NCI-H1092 treated with DMSO at 0.1 percent for 48 hours (cell line): ENCODE measurements around the gene CSMD2.
A peak's percentile ranks its signal among the peaks of the same experiment; 100 is the strongest.

Source experiments
- DNase-seq: peaks from one replicate; lab custom pipeline; 2025; lab: John Stamatoyannopoulos, UW

The CSMD2 gene

DNA sequence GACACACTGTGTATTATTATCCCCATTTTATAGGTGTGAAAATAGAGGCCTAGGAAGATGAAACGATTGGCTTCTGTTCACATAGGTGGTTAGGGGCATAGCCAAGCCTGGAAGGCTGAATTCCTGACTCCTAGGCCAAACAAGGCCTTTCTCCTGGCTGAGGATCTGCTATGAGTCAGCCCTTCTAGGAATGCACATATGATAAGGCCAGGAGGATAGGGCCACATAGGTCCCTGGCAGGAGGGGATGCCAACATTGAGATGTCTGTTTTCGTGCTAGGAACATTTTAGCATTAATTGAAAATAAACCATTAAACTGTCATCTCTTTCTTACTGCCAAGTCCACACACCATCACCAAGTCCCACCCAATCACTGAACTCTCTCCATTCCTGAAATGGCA lies 9.2 kb downstream of the CSMD2 start:
- DNase-seq, result no peak

DNA sequence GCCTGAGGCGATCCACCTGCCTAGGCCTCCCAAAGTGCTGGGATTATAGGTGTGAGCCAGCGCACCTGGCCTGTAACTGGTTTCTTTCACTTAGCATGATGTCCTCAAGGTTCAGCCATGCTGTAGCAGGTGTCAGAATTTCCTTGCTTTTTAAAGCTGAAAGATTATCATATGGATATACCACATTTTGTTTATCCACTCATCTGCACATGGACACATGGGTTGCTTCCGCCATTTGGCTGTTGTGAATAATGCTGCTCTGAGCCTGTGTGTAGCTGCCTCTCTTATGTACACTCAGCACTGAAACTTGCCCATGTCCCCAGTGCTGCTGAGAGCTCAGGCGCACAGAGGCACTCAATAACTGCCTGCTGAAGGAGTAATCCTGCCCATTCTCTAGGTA lies 11.8 kb downstream of the CSMD2 start:
- DNase-seq, result no peak

DNA sequence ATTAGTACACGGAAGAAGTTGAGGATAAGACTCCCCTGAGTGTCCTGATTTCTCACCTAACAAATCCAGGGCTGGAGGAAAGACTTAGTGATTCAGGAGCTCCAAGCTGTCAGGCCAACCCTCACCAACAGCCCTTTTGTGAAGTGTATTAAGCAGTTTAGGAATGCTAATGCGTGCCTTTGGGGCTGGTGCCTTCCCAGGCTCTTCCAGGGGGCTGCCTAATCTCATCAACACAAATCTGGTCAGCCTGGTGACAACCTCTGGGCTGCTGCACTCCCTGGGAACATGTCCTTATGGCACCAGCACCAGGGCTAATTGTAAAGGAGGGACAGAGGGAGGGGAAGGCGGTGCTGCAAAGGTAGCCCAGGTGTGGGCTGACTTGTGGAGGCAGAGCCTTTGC lies 15.5 kb downstream of the CSMD2 start:
- no peak for DNase-seq

DNA sequence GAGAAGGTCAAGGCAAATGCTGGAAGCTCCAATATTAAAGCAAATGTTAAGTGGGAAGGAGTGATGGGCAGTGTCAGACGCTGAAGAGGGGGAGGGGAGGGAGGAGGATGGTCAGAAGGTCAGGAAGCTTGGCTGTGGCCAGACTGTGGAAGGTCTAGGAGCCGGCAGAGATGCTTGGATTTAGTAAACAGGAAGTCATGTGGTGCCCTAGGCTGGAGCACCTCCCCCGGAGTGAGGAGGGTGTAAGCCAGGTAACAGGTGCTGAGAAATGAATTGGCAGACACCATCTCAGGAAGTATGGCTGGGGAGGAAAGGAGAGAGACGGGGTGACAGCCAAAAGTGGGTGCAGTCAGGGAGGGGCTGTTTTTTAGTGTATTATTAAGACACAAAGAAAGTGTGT lies 17.7 kb downstream of the CSMD2 start:
- no peak for DNase-seq

GRCh38 chr1:34144766-34145165 lies 20.3 kb downstream of the CSMD2 start:
- no peak for DNase-seq

DNA sequence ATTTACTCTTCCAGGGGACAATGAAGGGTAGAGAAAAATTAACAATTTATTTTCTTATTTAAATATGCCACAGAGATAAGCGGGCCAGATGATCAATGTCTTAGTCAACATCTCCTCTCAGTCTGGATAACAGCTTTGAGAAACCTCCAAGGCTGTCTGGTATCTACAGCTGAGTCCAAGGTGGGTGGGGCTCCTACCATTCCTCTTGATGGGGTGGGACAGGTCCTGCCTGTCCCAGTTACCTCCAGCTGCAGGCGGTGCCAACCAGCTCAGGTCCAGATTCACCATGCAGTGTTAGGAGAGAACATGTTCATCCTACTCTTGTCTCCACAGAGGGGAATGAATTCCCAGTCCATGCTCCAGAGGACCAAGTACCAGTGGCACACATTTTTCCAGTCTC lies 21.1 kb downstream of the CSMD2 start:
- no peak for DNase-seq

DNA sequence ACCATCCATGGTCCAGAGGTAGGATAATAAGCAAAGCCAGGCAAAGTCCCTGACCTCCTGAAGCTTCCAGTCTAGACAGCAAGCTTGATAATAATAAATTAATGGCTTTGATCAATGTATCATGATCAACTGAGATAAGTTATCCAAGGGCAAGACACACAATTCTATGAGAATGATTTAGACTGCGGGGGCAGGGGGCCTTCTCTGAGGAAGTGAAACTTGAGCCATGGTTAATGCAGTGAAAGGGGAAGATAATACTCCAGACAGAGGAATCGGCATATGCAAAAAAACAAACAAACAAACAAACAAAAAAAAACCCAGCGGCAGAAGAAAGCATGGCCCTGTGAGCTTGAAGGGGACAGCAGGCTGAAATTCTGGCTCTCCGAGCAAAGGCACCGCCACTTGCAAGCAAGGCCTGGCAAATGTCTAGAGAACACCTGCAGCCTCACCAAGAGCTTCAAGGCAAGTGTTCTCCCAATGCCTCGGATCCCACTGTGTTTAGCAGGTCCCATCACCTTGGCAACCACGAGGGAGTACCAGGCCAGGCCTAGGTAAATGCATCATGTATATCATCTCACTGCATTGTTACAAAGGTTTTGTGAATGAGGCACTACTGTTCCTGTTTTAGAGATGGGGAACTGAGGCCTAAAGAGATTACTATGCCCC lies 24.9 kb downstream of the CSMD2 start:
- no peak for DNase-seq

- DNase-seq, result no peak
Measured at GRCh38 chr1:34137411-34137810, 27.6 kb downstream of the CSMD2 start.

DNA sequence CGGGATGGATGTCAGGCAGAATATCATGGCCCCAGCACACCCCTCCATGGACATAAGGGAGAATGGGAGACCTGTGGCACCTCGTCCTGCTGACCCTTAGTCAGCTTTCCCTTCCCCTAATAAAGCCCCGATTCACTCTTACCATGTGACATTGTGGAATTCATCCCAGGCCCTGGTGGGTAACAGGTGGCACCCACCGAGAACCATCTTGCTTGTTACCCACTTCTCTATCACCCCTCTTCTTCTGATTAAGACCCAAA lies 32.9 kb downstream of the CSMD2 start:
- no peak for DNase-seq

- no peak for DNase-seq
Measured at GRCh38 chr1:34131396-34132160, 33.5 kb downstream of the CSMD2 start.

GRCh38 chr1:34130306-34130705 lies 34.7 kb downstream of the CSMD2 start:
- no peak for DNase-seq

DNA sequence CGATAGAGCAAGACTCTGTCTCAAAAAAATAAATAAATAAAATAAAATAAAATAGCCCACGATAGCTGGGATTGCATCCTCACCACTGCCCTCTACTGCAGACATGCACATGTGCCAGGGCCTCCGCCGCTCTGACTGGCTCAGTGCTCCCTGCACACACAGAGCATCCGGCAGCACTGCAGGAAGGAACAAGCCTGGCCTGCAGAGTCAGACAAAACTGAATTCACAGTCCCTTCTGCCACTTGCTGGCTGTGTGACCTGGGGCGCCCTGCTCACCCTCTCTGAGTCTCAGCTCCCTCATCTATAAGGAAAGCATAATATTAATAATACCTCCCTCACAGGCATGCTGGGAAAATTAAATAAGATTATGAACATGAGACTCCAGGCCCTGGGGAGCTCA lies 35.4 kb downstream of the CSMD2 start:
- DNase-seq, result no peak

DNA sequence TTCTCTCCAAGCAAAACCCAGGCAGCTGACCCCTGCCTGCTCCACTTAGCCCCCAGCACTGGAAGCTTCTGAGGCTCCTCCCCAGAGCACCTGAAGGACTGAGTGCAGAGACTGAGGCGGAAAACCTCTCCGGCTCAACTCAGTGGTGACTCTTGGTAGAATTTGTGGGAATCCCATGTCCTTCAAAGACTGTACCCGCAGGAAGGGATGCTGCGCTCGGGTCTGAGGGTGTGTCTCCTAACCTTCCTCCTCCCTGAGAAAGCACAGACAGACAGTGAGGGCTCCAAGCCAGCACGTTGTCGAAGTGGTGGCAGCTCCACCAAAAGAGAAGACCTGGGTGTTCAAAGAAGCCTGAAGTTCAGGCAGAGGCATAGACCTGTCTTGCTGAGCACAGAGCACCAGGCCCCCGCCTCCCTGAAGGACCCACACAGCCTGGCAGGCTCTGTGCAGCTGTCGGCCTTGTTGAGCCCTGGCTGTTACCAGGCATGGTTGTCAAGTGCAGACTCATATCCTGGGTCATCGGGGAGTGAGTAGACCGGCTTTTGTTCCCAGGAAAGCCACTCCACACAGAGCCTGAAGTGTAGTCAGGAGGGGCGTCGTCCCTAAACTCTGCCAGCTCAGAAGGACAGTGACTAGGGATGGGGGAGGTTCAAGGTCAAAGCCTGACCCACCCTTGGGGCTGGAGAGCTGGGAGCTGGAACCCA lies 36.7 kb downstream of the CSMD2 start:
- DNase-seq, result no peak

GRCh38 chr1:34127006-34128000 lies 37.7 kb downstream of the CSMD2 start:
- no peak for DNase-seq

- no peak for DNase-seq
Measured at GRCh38 chr1:34126486-34126885, 38.5 kb downstream of the CSMD2 start.

- DNase-seq, result no peak
Measured at GRCh38 chr1:34125721-34126380, 39.2 kb downstream of the CSMD2 start.

- no peak for DNase-seq
Measured at GRCh38 chr1:34122080-34122932, 42.7 kb downstream of the CSMD2 start.

GRCh38 chr1:34115233-34115632 lies 49.8 kb downstream of the CSMD2 start:
- no peak for DNase-seq

- DNase-seq, result no peak
Measured at GRCh38 chr1:34113887-34114286, 51.1 kb downstream of the CSMD2 start.

DNA sequence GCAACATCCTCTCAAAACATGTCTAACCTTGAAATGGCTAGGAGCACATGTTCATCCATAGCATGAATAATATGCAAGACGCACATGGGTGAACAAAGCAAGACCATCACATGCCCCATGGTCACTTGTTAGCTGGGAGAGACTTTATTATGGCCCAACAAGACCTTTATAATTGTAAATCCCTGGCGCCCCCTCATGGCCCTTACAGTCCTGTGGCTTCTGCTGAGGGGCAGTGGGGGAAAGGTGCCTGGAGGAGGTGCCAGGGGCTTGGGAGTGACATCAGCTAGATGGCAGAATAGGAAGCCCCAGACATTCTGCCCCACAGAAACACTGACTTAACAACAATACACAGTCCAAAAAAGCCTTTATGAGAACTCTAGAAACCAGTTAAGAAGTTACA lies 51.7 kb downstream of the CSMD2 start:
- DNase-seq, result peak; percentile 36

DNA sequence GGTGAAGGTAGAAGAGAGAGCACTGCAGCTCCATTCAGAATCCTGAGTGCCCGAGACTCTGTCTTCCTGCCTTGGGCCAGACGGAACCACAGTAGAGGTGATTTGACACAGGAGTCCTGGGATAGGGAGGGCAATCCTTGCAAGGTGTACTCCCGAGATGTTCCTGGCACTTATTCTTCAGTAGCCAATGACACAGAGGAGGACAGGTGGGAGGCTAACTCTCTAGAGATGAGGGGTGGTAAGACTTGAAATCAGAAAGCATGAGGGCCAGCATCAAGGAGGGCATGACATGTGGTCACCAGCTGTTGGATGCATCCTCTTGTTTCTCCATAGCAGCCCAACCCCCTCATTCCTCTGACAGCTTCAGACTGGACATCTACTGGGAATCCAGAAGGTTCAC lies 56.3 kb downstream of the CSMD2 start:
- DNase-seq, result no peak
